Measurements from ENCODE around the gene INTS6.

Gene INTS6

GRCh38 chr13:51325837-51326236 lies 127.0 kb downstream of the INTS6 start:
- no peak for DNase-seq (ENCODE audit: extremely low read depth in 1 of 2, low read depth in 1 of 2)

- no peak for DNase-seq (ENCODE audit: extremely low read depth in 1 of 2, low read depth in 1 of 2)
Measured at GRCh38 chr13:51324714-51325420, 128.0 kb downstream of the INTS6 start.

GRCh38 chr13:51323824-51324511 lies 128.9 kb downstream of the INTS6 start:
- DNase-seq (ENCODE audit: extremely low read depth in 1 of 2, low read depth in 1 of 2): no peak

- DNase-seq (ENCODE audit: extremely low read depth in 1 of 2, low read depth in 1 of 2): no peak
Measured at GRCh38 chr13:51322826-51323225, 130.0 kb downstream of the INTS6 start.

- DNase-seq (ENCODE audit: extremely low read depth in 1 of 2, low read depth in 1 of 2): no peak
Measured at GRCh38 chr13:51321836-51322235, 131.0 kb downstream of the INTS6 start.

GRCh38 chr13:51318876-51319275 lies 134.0 kb downstream of the INTS6 start:
- DNase-seq (ENCODE audit: extremely low read depth in 1 of 2, low read depth in 1 of 2): no peak

GRCh38 chr13:51318015-51318414 lies 134.8 kb downstream of the INTS6 start:
- no peak for DNase-seq (ENCODE audit: extremely low read depth in 1 of 2, low read depth in 1 of 2)

- no peak for DNase-seq (ENCODE audit: extremely low read depth in 1 of 2, low read depth in 1 of 2)
Measured at GRCh38 chr13:51317262-51317661, 135.6 kb downstream of the INTS6 start.

GRCh38 chr13:51313619-51314018 lies 139.2 kb downstream of the INTS6 start:
- DNase-seq (ENCODE audit: extremely low read depth in 1 of 2, low read depth in 1 of 2): no peak

- no peak for DNase-seq (ENCODE audit: extremely low read depth in 1 of 2, low read depth in 1 of 2)
Measured at GRCh38 chr13:51311957-51312520, 140.8 kb downstream of the INTS6 start.
